DLD1 (cell line): Measurements from ENCODE around the gene TAF6.

Source experiments
- in situ Hi-C: cut with HindIII; loops from 2 replicates; pipeline ENCODE4 v1.10.0; 2017; ENCODE audit warnings: low sequenced_read_pairs

The TAF6 gene

GRCh38 chr7:100119072-100119969 is at the start of gene TAF6, which contains the start of gene CNPY4:
Gene TAF6, minus strand, starts transcription at chr7:100119358. Its CDS starts 5,149 bp downstream, at chr7:100114209.
Gene CNPY4, plus strand, starts transcription at chr7:100119634. Its CDS starts 111 bp downstream, at chr7:100119745.
- in situ Hi-C loops, result no loop called here

- in situ Hi-C loops, result no loop called here
Measured at GRCh38 chr7:100167912-100168323, 48.8 kb upstream of the TAF6 start.

- in situ Hi-C loops, result no loop called here
Measured at GRCh38 chr7:100166970-100167911, 48.1 kb upstream of the TAF6 start.

GRCh38 chr7:100166317-100166940 is 47.3 kb upstream of the TAF6 start:
- in situ Hi-C loops, result no loop called here

- in situ Hi-C loops, result no loop called here
Measured at GRCh38 chr7:100163871-100164270, 44.7 kb upstream of the TAF6 start.

- in situ Hi-C loops, result no loop called here
Measured at GRCh38 chr7:100163006-100163531, 43.9 kb upstream of the TAF6 start.

GRCh38 chr7:100160067-100160466 is 40.9 kb upstream of the TAF6 start:
- in situ Hi-C loops, result no loop called here

- in situ Hi-C loops, result no loop called here
Measured at GRCh38 chr7:100159099-100159623, 40.0 kb upstream of the TAF6 start.

GRCh38 chr7:100158229-100159098 is 39.3 kb upstream of the TAF6 start, which contains the start of gene TRAPPC14:
Gene TRAPPC14, minus strand, starts transcription at chr7:100158723. Its CDS starts 224 bp downstream, at chr7:100158499.
- in situ Hi-C loops, result no loop called here

- in situ Hi-C loops, result no loop called here
Measured at GRCh38 chr7:100157334-100158228, 38.4 kb upstream of the TAF6 start.

- in situ Hi-C loops, result no loop called here
Measured at GRCh38 chr7:100157069-100157333, 37.8 kb upstream of the TAF6 start.

- in situ Hi-C loops, result no loop called here
Measured at GRCh38 chr7:100156331-100157068, 37.3 kb upstream of the TAF6 start.

- in situ Hi-C loops, result no loop called here
Measured at GRCh38 chr7:100155553-100156317, 36.6 kb upstream of the TAF6 start.

GRCh38 chr7:100154651-100155491 is 35.7 kb upstream of the TAF6 start:
- in situ Hi-C loops, result no loop called here

- in situ Hi-C loops, result no loop called here
Measured at GRCh38 chr7:100153708-100154535, 34.8 kb upstream of the TAF6 start.
